Stomach (tissue), 4 donors: ENCODE measurements around the gene SPDYC.

Source experiments
- POLR2AphosphoS5 ChIP-seq, 3 donors: sonication (generic); formaldehyde crosslinking; IDR thresholded peaks; one replicate each; pipeline ENCODE4 v1.6.1; 2016; ENCODE audit warnings: antibody characterized with exemption in 3 of 3
- TF ChIP-seq, protein P1 (sequence below), 7 experiments: fragments of 450-650 bp in 4 of 7; fragments of 200-600 bp in 3 of 7; sonication (generic) in 3 of 7; IDR thresholded peaks; one replicate each; pipeline ENCODE4 v1.5.1; 2016 to 2019; ENCODE audit warnings: antibody characterized with exemption in 7 of 7, control low read depth in 2 of 7, mild to moderate bottlenecking in 1 of 7

DNA sequence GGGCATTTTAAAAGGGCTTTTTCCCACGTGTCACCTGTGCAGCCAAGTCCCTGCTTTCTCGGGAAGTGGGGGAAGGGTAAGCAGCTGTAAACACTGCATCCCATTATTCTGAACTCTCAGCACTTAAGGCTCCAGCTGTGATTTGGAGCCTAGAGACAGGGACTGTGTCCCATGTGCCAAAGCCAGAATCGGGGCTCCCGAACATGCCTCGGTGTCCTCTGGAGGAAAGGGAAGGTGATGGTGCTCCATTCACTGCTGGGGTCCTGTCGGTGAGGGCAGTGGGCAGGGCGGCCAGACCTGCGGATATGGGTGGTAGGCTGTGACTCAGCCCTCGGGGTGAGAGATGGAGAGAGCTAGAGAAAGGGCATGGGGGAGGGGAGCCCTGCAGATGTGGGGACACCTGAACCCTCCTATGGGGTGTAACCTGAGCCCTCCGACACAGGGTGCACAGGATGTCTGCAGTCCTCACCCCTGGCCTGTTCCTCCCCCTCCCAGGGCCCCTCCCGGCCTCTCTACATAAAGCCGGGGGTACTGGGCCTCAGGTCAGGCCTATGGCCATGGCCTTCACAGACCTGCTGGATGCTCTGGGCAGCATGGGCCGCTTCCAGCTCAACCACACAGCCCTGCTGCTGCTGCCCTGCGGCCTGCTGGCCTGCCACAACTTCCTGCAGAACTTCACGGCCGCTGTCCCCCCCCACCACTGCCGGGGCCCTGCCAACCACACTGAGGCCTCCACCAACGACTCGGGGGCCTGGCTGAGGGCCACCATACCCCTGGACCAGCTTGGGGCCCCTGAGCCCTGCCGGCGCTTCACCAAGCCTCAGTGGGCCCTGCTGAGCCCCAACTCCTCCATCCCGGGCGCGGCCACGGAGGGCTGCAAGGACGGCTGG, 43.5 kb downstream of the SPDYC start:
- TF ChIP-seq, protein P1, sequence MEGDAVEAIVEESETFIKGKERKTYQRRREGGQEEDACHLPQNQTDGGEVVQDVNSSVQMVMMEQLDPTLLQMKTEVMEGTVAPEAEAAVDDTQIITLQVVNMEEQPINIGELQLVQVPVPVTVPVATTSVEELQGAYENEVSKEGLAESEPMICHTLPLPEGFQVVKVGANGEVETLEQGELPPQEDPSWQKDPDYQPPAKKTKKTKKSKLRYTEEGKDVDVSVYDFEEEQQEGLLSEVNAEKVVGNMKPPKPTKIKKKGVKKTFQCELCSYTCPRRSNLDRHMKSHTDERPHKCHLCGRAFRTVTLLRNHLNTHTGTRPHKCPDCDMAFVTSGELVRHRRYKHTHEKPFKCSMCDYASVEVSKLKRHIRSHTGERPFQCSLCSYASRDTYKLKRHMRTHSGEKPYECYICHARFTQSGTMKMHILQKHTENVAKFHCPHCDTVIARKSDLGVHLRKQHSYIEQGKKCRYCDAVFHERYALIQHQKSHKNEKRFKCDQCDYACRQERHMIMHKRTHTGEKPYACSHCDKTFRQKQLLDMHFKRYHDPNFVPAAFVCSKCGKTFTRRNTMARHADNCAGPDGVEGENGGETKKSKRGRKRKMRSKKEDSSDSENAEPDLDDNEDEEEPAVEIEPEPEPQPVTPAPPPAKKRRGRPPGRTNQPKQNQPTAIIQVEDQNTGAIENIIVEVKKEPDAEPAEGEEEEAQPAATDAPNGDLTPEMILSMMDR (IDR thresholded peaks at IDR 0.05), result no peak
- no peak for TF ChIP-seq POLR2AphosphoS5 (IDR thresholded peaks at IDR 0.05)
